Right cardiac atrium (tissue), 5 donors: ENCODE results near the gene GFAP. TPM values are rescaled to one million over a fixed set of nuclear protein-coding genes. Genes with fewer than 3 reads are reported as not detected.

Experiments used
- ATAC-seq, 2 donors: fragments of 200-7000 bp; cut with Tn5 transposase; one replicate each; pipeline versions ENCODE4 v1.8.0 to v1.9.1; 2020; ENCODE audit warnings: moderate library complexity in 2 of 2, mild to moderate bottlenecking in 1 of 2
- DNase-seq, 3 donors: peaks; one replicate each; pipeline ENCODE4 v3.0.0-alpha.2; 2020
- H3K27ac ChIP-seq: one replicate; pipeline ENCODE4 v1.5.1; 2013; ENCODE audit warnings: mild to moderate bottlenecking, low read length, control low read depth, moderate library complexity
- H3K27me3 ChIP-seq: one replicate; pipeline ENCODE4 v1.6.1; 2013; ENCODE audit not compliant: control insufficient read depth, insufficient read depth
- H3K4me1 ChIP-seq: one replicate; pipeline ENCODE4 v1.6.1; 2013; ENCODE audit warnings: low read length; ENCODE audit not compliant: control insufficient read depth, insufficient read depth
- H3K4me3 ChIP-seq: one replicate; pipeline ENCODE4 v1.5.1; 2013; ENCODE audit warnings: low read length, control low read depth
- H3K9me3 ChIP-seq: one replicate; pipeline ENCODE4 v1.6.1; 2013; ENCODE audit warnings: low read length; ENCODE audit not compliant: control insufficient read depth
- WGBS: extraction: QIAGEN DNeasy Blood & Tissue Kit; methylation state at CpG from one replicate; pipeline ENCODE4 v1.1.7; 2013; 5-methylcytosine and 5-hydroxymethylcytosine counted together
- intact Hi-C, 4 donors: fragments of 100-400 bp; cut with DNase I; formaldehyde crosslinking; loops; one replicate each; pipeline versions ENCODE4 v1.11.0 to v1.14.0; 2022 to 2023
- polyA plus RNA-seq: library from polyadenylated mRNA; stranded (reverse); fragments of 200-250 nt; gene quantifications from one replicate; pipeline ENCODE4 v1.2.3, GENCODE V29; 2013
- total RNA-seq, 4 donors: library from RNA; stranded (reverse); fragmentation: NEBNext Ultra II Directional; extraction: Animal tissue kit (Norgen Biotek cat#: 25700); gene quantifications; one replicate each; pipeline ENCODE4 v1.2.1, GENCODE V29; 2021
- donor health status: healthy with polysubstance abuse.
- donor health status: DM: no; HTN: yes; CAD: no.
- donor health status: DM: no; HTN: no; CAD: no.
- donor health status: DM: no; HTN: yes; CAD: no; lungs with severe emphysema.
- donor health status: DM: yes; HTN: yes; CAD: no.

The GFAP gene
- total and polyA plus RNA-seq, 5 donors, result 4.6 to 8.3 (median 4.8) TPM

DNA sequence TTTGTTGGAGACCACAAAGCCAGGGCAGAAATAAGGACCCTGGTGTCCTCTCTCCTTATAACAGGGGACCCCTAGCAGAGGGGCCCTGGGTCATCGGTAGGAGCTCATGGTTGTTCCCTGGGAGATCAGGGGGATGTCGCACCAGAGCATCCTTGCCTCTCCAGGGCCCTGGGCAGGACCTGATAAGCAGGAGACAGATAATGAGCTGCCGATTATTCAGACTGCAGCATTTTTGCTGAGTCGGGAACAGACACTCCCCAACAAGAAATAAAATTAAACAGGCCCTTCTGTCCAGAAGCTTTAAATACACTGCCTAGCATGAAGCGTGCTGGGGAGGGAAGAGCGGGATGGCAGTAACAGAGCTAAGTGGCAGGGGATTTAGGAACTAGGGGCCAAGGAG is 15.4 kb upstream of the GFAP start:
- DNase-seq (no peak), ATAC-seq (no peak)
- no peak overlapping the region for H3K4me3 ChIP-seq
- intact Hi-C loops, result no loop called here
- H3K9me3 ChIP-seq, result no peaks in the 10 kb centered on the region
- no peaks in the 10 kb centered on the region for H3K27me3 ChIP-seq
- WGBS, result 66% methylated on average over 6 of the region's 6 CpGs
- no peaks in the 10 kb centered on the region for H3K4me1 ChIP-seq
- H3K27ac ChIP-seq, result no peak overlapping the region

DNA sequence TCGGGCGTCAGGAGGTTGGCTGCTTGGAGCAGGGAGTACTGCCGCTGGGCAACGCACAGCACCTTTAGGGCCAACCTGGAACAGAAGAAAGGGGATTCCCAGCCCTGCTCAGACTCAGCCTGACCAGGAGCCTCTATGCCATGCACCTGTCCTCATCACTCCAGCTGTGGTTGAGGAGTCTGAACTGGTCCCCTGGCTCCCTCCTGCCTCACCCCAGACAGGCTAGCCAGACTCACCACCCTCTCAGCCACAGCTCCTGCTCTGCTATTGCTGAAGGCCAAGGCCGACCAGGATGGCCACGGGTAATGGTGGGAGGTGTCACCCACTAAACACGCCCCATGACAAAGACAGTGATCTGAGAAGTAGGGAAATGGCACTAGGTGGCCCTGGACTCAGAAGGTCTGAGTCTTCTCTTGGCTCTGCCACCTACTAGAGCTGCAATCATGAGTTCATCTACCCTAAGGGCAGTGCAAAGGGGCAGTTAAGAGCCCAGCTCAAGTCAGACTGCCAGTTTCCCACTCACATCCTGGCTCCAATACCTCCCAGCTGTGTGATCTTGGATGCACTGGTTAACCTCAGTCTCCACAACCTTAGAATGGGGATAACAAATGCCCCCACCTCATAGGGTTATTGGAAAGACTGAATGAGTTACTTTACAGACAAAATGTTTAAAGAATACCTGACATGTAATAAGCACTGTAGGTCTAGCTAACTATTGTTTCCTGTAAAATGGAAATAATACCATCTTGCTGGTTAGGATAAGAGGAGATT is 13.8 kb upstream of the GFAP start:
- DNase-seq, result no peak
- no peak for ATAC-seq
- H3K9me3 ChIP-seq, result no peaks in the 10 kb centered on the region
- WGBS, result 92% methylated on average over 7 of the region's 7 CpGs
- no peaks in the 10 kb centered on the region for H3K27me3 ChIP-seq
- no peaks in the 10 kb centered on the region for H3K4me1 ChIP-seq
- H3K27ac ChIP-seq, result no peak overlapping the region
- H3K4me3 ChIP-seq, result no peak overlapping the region
- intact Hi-C loops, result loop anchor here in 2 of 4 donors (10.0 kb wide), 2 partner anchors 166 to 196 kb away; no protein-coding TSS in a partner anchor

DNA sequence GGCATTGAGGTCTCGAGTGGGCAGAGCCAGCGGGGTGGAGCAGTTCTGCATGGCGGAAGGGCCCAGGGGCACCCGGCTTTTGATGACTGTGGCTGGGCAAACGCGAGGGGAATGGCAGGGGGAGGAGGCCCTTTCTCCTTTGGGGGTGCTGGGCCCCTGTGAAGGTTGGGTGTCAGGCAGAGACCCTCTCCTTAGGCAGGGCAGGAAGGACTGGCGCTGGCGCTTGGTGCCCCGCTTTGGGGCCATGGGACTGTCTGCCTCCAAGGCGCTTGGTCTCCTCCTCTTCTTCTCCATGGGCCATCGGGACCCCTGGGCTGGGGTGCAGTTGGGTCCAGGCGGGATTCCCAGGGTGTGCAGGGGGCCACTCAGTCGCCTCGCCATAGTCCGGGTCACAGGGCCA is 12.8 kb upstream of the GFAP start:
- Histone ChIP-seq H3K27ac (no peak overlapping the region), H3K4me1 (no peaks in the 10 kb centered on the region), H3K27me3 (no peaks in the 10 kb centered on the region), H3K4me3 (no peak overlapping the region), H3K9me3 (no peaks in the 10 kb centered on the region)
- DNase-seq (no peak), ATAC-seq (no peak)
- 97% methylated on average over 15 of the region's 15 CpGs for WGBS
- intact Hi-C loops, result loop anchor here in 2 of 4 donors (10.0 kb wide), 2 partner anchors 167 to 197 kb away; no protein-coding TSS in a partner anchor

DNA sequence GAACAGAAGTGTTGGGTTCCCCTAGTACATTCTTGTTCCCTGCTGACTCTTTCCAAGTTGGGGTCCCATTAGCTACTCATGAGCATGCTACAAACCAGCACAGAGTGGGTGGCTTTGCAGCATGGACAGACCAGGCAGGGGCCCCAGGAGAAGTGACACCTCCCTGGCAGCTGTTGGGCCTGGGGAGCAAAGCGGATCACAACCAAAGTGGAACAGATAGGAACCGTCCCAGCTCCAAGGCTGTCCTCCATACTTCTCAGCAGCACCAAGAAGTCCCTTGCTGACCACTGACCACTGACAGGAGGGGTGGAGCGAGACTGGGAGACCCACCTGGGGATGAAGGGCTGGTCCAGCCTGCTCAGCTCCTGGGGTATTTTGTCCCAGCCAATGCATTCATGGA is 12.4 kb upstream of the GFAP start:
- intact Hi-C loops, result loop anchor here in 2 of 4 donors (10.0 kb wide), 2 partner anchors 167 to 197 kb away; no protein-coding TSS in a partner anchor
- DNase-seq, result no peak
- H3K4me1 ChIP-seq, result no peaks in the 10 kb centered on the region
- no peak overlapping the region for H3K4me3 ChIP-seq
- no peaks in the 10 kb centered on the region for H3K9me3 ChIP-seq
- no peaks in the 10 kb centered on the region for H3K27me3 ChIP-seq
- no peak overlapping the region for H3K27ac ChIP-seq
- 94% methylated on average over 3 of the region's 3 CpGs for WGBS
- ATAC-seq, result no peak

- 83% methylated on average over 15 of the region's 15 CpGs for WGBS
- DNase-seq (no peak), ATAC-seq (no peak)
- Histone ChIP-seq H3K4me1 (no peaks in the 10 kb centered on the region), H3K9me3 (no peaks in the 10 kb centered on the region), H3K27me3 (no peaks in the 10 kb centered on the region), H3K4me3 (no peak overlapping the region), H3K27ac (no peak overlapping the region)
- intact Hi-C loops, result loop anchor here in 2 of 4 donors (10.0 kb wide), 2 partner anchors 168 to 198 kb away; no protein-coding TSS in a partner anchor
Measured at GRCh38 chr17:44926821-44927525, 11.7 kb upstream of the GFAP start.

GRCh38 chr17:44925731-44926697 is 10.7 kb upstream of the GFAP start:
- H3K27ac ChIP-seq, result no peak overlapping the region
- no peak overlapping the region for H3K4me3 ChIP-seq
- H3K9me3 ChIP-seq, result no peaks in the 10 kb centered on the region
- ATAC-seq, result no peak
- no peak for DNase-seq
- WGBS, result 97% methylated on average over 18 of the region's 18 CpGs
- intact Hi-C loops, result loop anchor here in 2 of 4 donors (10.0 kb wide), 2 partner anchors 169 to 199 kb away; no protein-coding TSS in a partner anchor
- H3K4me1 ChIP-seq, result no peaks in the 10 kb centered on the region
- no peaks in the 10 kb centered on the region for H3K27me3 ChIP-seq

DNA sequence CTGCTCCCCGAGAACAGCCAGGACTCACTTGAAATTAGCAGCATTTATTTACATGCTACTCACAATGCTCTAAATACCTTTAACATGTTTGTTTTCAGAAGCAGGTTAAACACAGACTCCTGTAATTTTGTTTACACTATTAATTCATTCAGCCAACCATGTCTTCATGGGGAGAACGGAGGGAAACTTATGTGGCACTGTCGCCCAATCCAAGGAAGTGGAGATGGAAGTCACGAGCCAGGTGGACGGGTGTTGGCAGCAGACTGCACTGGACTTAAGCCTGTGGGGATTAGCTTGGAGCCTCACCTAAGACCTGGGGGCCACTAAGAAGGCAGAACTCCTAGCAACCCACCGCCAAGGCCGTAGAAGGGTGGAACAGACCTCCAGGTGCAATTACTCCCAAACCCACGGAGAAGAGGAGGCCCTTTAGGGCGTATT is 8.8 kb upstream of the GFAP start:
- 88% methylated on average over 9 of the region's 9 CpGs for WGBS
- DNase-seq, result no peak
- intact Hi-C loops, result loop anchor here (5.0 to 10.0 kb wide), 3 partner anchors 98 to 201 kb away; no protein-coding TSS in a partner anchor
- H3K4me3 ChIP-seq, result no peak overlapping the region
- no peak for ATAC-seq
- no peaks in the 10 kb centered on the region for H3K9me3 ChIP-seq
- no peaks in the 10 kb centered on the region for H3K27me3 ChIP-seq
- H3K27ac ChIP-seq, result no peak overlapping the region
- peaks cover 2% of the 10 kb centered on the region for H3K4me1 ChIP-seq

GRCh38 chr17:44922746-44923470 is 7.6 kb upstream of the GFAP start:
- WGBS, result 66% methylated on average over 19 of the region's 19 CpGs
- no peaks in the 10 kb centered on the region for H3K9me3 ChIP-seq
- peaks cover 2% of the 10 kb centered on the region for H3K4me1 ChIP-seq
- H3K4me3 ChIP-seq, result no peak overlapping the region
- no peak overlapping the region for H3K27ac ChIP-seq
- intact Hi-C loops, result loop anchor here (5.0 to 10.0 kb wide), 3 partner anchors 99 to 202 kb away; no protein-coding TSS in a partner anchor
- no peaks in the 10 kb centered on the region for H3K27me3 ChIP-seq
- ATAC-seq, result no peak
- DNase-seq, result no peak

GRCh38 chr17:44922136-44922535 is 6.8 kb upstream of the GFAP start:
- intact Hi-C loops, result loop anchor here (5.0 to 10.0 kb wide), 3 partner anchors 100 to 203 kb away; no protein-coding TSS in a partner anchor
- Histone ChIP-seq H3K27ac (no peak overlapping the region), H3K27me3 (no peaks in the 10 kb centered on the region), H3K4me3 (no peak overlapping the region), H3K4me1 (peaks cover 2% of the 10 kb centered on the region), H3K9me3 (no peaks in the 10 kb centered on the region)
- 83% methylated on average over 6 of the region's 6 CpGs for WGBS
- ATAC-seq (no peak), DNase-seq (no peak)
